ENCODE data around the gene SMPD3.

DNA sequence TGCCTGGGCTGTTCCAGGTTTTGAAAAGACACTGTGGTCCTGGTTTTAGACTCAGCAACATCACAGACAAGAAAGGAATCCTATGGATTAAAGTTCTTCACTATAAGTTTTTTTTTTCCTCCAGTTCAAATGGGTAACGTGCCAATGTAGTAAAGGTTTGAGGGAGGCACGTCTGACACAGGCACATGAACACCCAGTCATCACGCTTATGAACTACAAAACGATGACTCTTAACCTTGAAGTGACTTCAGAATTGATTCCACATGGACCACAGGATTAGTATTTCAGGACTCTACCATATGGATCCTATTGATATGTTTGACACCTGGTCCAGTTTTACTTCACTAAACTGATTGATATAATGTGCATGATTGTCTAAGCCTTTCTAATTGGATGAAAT is 135.2 kb downstream of the SMPD3 start:
- TF ChIP-seq, protein P1, sequence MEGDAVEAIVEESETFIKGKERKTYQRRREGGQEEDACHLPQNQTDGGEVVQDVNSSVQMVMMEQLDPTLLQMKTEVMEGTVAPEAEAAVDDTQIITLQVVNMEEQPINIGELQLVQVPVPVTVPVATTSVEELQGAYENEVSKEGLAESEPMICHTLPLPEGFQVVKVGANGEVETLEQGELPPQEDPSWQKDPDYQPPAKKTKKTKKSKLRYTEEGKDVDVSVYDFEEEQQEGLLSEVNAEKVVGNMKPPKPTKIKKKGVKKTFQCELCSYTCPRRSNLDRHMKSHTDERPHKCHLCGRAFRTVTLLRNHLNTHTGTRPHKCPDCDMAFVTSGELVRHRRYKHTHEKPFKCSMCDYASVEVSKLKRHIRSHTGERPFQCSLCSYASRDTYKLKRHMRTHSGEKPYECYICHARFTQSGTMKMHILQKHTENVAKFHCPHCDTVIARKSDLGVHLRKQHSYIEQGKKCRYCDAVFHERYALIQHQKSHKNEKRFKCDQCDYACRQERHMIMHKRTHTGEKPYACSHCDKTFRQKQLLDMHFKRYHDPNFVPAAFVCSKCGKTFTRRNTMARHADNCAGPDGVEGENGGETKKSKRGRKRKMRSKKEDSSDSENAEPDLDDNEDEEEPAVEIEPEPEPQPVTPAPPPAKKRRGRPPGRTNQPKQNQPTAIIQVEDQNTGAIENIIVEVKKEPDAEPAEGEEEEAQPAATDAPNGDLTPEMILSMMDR (IDR thresholded peaks at IDR 0.05 in 2 of 3, conservative IDR thresholded peaks at IDR 0.05 in 1 of 3; ENCODE audit: borderline replicate concordance in 1 of 3, insufficient read depth in 1 of 3, low read depth in 2 of 3, low read length in 2 of 3) = no peak
- TF ChIP-seq CEBPB (IDR thresholded peaks at IDR 0.05; ENCODE audit: low read depth) (no peak), EZH2 (IDR thresholded peaks at IDR 0.05) (no peak)

Measured in HCT116 (cell line).